Measurements from ENCODE around the gene ANKRD50.

Gene ANKRD50

DNA sequence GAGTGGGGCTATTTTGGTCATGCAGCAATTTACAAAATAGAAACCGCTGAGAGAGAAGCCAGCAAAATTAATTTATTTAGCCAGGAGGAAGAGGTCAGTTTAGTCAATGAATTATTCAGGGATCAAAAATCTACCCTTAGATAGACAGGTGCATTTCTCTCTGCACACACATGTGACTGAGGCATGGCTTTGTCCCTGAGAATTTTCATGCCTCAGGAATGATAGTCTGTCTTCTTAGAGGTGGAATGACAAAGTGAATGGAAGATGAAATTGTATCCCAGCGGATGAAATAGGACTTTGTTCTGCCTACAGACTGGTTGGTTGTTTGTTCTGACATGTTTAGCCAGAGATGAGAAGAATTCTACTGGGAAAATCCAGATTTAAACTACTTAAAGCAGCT, 46.0 kb downstream of the ANKRD50 start:
- TF ChIP-seq, protein P1, sequence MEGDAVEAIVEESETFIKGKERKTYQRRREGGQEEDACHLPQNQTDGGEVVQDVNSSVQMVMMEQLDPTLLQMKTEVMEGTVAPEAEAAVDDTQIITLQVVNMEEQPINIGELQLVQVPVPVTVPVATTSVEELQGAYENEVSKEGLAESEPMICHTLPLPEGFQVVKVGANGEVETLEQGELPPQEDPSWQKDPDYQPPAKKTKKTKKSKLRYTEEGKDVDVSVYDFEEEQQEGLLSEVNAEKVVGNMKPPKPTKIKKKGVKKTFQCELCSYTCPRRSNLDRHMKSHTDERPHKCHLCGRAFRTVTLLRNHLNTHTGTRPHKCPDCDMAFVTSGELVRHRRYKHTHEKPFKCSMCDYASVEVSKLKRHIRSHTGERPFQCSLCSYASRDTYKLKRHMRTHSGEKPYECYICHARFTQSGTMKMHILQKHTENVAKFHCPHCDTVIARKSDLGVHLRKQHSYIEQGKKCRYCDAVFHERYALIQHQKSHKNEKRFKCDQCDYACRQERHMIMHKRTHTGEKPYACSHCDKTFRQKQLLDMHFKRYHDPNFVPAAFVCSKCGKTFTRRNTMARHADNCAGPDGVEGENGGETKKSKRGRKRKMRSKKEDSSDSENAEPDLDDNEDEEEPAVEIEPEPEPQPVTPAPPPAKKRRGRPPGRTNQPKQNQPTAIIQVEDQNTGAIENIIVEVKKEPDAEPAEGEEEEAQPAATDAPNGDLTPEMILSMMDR (IDR thresholded peaks at IDR 0.05; ENCODE audit: low read depth, low read length, poor library complexity, severe bottlenecking) = no peak
- no peak for TF ChIP-seq EZH2phosphoT487 (IDR thresholded peaks at IDR 0.05; ENCODE audit: borderline replicate concordance, low read length)

GRCh38 chr4:124658795-124659194, 53.7 kb downstream of the ANKRD50 start:
- H3F3A ChIP-seq (ENCODE audit: control insufficient read depth, insufficient read depth) = no peaks in the 10 kb centered on the region
- no peaks in the 10 kb centered on the region for H3K4me1 ChIP-seq (ENCODE audit: control insufficient read depth, low read length)
- H3K79me2 ChIP-seq (ENCODE audit: control insufficient read depth, low read length) = no peaks in the 10 kb centered on the region
- H3K27ac ChIP-seq (ENCODE audit: low read depth, low read length) = no peak overlapping the region
- no peaks in the 10 kb centered on the region for H3K9me2 ChIP-seq (replicated peaks; ENCODE audit: control insufficient read depth, low read length)
- TF ChIP-seq, protein P1 (IDR thresholded peaks at IDR 0.05; ENCODE audit: low read depth, low read length, poor library complexity, severe bottlenecking) = no peak
- no peak for TF ChIP-seq EZH2phosphoT487 (IDR thresholded peaks at IDR 0.05; ENCODE audit: borderline replicate concordance, low read length)
- H4K20me1 ChIP-seq (ENCODE audit: control insufficient read depth, insufficient read depth, low read depth, low read length) = no peaks in the 10 kb centered on the region
- no peak overlapping the region for H3K4me2 ChIP-seq (ENCODE audit: low read length)
- H3K36me3 ChIP-seq (ENCODE audit: control insufficient read depth, low read length) = no peaks in the 10 kb centered on the region
- no peaks in the 10 kb centered on the region for H3K9me3 ChIP-seq (ENCODE audit: control insufficient read depth, insufficient read depth, low read length)
- no peaks in the 10 kb centered on the region for H3K27me3 ChIP-seq (ENCODE audit: control insufficient read depth, low read length)
- H3K4me3 ChIP-seq (ENCODE audit: low read length) = no peak overlapping the region

More for the DNA sequence above, 46.0 kb downstream of the ANKRD50 start:
- Histone ChIP-seq H3K27ac (ENCODE audit: low read depth, low read length) (no peak overlapping the region), H3F3A (ENCODE audit: control insufficient read depth, insufficient read depth) (no peaks in the 10 kb centered on the region), H4K20me1 (ENCODE audit: control insufficient read depth, insufficient read depth, low read depth, low read length) (no peaks in the 10 kb centered on the region), H3K36me3 (ENCODE audit: control insufficient read depth, low read length) (peaks cover 4% of the 10 kb centered on the region; the same call in 1 of the 2 replicates), H3K27me3 (ENCODE audit: control insufficient read depth, low read length) (no peaks in the 10 kb centered on the region), H3K9me2 (replicated peaks; ENCODE audit: control insufficient read depth, low read length) (no peaks in the 10 kb centered on the region), H3K4me3 (ENCODE audit: low read length) (no peak overlapping the region), H3K4me1 (ENCODE audit: control insufficient read depth, low read length) (no peaks in the 10 kb centered on the region), H3K9me3 (ENCODE audit: control insufficient read depth, insufficient read depth, low read length) (no peaks in the 10 kb centered on the region), H3K79me2 (ENCODE audit: control insufficient read depth, low read length) (no peaks in the 10 kb centered on the region), H3K4me2 (ENCODE audit: low read length) (no peak overlapping the region)

DNA sequence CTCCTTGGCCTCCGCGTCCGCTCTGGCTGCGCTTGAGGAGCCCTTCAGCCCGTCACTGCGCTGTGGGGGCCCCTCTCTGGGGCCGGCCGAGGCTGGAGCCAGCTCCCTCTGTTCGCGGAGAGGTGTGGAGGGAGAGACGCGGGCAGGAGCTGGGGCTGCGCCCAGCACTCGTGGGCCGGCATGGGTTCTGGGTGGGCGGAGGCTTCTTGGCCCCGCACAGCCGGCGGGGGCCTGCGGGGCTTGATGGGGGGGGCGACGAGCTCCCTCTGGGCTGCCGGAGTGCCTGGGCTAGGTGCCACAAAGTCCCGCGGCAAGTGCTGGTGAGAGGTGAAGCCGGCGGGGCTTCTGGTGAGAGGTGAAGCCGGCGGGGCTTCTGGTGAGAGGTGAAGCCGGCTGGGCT, 61.9 kb downstream of the ANKRD50 start:
- no peaks in the 10 kb centered on the region for H3K9me3 ChIP-seq (ENCODE audit: control insufficient read depth, insufficient read depth, low read length)
- no peaks in the 10 kb centered on the region for H4K20me1 ChIP-seq (ENCODE audit: control insufficient read depth, insufficient read depth, low read depth, low read length)
- H3K79me2 ChIP-seq (ENCODE audit: control insufficient read depth, low read length) = no peaks in the 10 kb centered on the region
- no peaks in the 10 kb centered on the region for H3K9me2 ChIP-seq (replicated peaks; ENCODE audit: control insufficient read depth, low read length)
- no peak overlapping the region for H3K4me3 ChIP-seq (ENCODE audit: low read length)
- no peak overlapping the region for H3K4me2 ChIP-seq (ENCODE audit: low read length)
- no peak overlapping the region for H3K27ac ChIP-seq (ENCODE audit: low read depth, low read length)
- H3F3A ChIP-seq (ENCODE audit: control insufficient read depth, insufficient read depth) = no peaks in the 10 kb centered on the region
- no peak for TF ChIP-seq EZH2phosphoT487 (IDR thresholded peaks at IDR 0.05; ENCODE audit: borderline replicate concordance, low read length)
- TF ChIP-seq, protein P1 (IDR thresholded peaks at IDR 0.05; ENCODE audit: low read depth, low read length, poor library complexity, severe bottlenecking) = no peak
- no peaks in the 10 kb centered on the region for H3K4me1 ChIP-seq (ENCODE audit: control insufficient read depth, low read length)
- H3K27me3 ChIP-seq (ENCODE audit: control insufficient read depth, low read length) = no peaks in the 10 kb centered on the region
- H3K36me3 ChIP-seq (ENCODE audit: control insufficient read depth, low read length) = no peaks in the 10 kb centered on the region
